CD8-positive, alpha-beta memory T cell (primary cell): Measurements from ENCODE around the gene THOC7. TPM values are rescaled to one million over a fixed set of nuclear protein-coding genes. Genes with fewer than 3 reads are reported as not detected.

ENCODE experiments used
- CTCF ChIA-PET: fragments of 350-600 bp; sonication (Branson Sonifier 250); formaldehyde crosslinking; loops from one replicate; lab custom pipeline; 2021; ENCODE audit warnings: antibody characterized with exemption; lab: Charles Lee
- POLR2A ChIA-PET: fragments of 350-600 bp; sonication (Branson Sonifier 250); formaldehyde crosslinking; loops from one replicate; lab custom pipeline; 2021; ENCODE audit warnings: antibody characterized with exemption; lab: Charles Lee
- DNase-seq, 5 donors: peaks; one replicate each; pipeline versions ENCODE4 v3.0.0 to v3.0.0-alpha.2; 2020 to 2022; ENCODE audit warnings: mixed read lengths in 1 of 5
- H3K27ac ChIP-seq: one replicate; pipeline ENCODE4 v1.7.0; 2013; ENCODE audit warnings: low read depth, mild to moderate bottlenecking, low read length, moderate library complexity
- H3K27me3 ChIP-seq: 2 replicates; pipeline ENCODE4 v1.7.0; 2013; ENCODE audit warnings: low read length, mild to moderate bottlenecking; ENCODE audit not compliant: insufficient read depth, poor library complexity, severe bottlenecking
- H3K36me3 ChIP-seq: 2 replicates; pipeline ENCODE4 v1.7.0; 2013; ENCODE audit warnings: mild to moderate bottlenecking, low read length, moderate library complexity; ENCODE audit not compliant: insufficient read depth
- H3K4me1 ChIP-seq: 2 replicates; pipeline ENCODE4 v1.7.0; 2013; ENCODE audit warnings: mild to moderate bottlenecking, low read length, moderate library complexity; ENCODE audit not compliant: insufficient read depth
- H3K4me3 ChIP-seq: 2 replicates; pipeline ENCODE4 v1.7.0; 2013; ENCODE audit warnings: mild to moderate bottlenecking, low read length
- H3K9me3 ChIP-seq: 2 replicates; pipeline ENCODE4 v1.7.0; 2013; ENCODE audit warnings: mild to moderate bottlenecking, low read length
- H3K27ac Mint-ChIP-seq, 8 donors: one replicate each; pipeline ENCODE4 v1.8.0; 2020 to 2021; ENCODE audit warnings: mixed read lengths in 8 of 8, mild to moderate bottlenecking in 6 of 8, inconsistent platforms in 3 of 8, moderate library complexity in 3 of 8
- H3K27me3 Mint-ChIP-seq, 2 donors: one replicate each; pipeline ENCODE4 v1.8.0; 2020 to 2021; ENCODE audit warnings: mixed read lengths in 2 of 2, mild to moderate bottlenecking in 1 of 2, moderate library complexity in 1 of 2
- H3K36me3 Mint-ChIP-seq, 3 donors: one replicate each; pipeline ENCODE4 v1.8.0; 2020 to 2021; ENCODE audit warnings: mixed read lengths in 3 of 3, inconsistent platforms in 1 of 3, mild to moderate bottlenecking in 1 of 3
- H3K4me1 Mint-ChIP-seq, 3 donors: one replicate each; pipeline ENCODE4 v1.8.0; 2020 to 2021; ENCODE audit warnings: mixed read lengths in 3 of 3, inconsistent platforms in 1 of 3, mild to moderate bottlenecking in 1 of 3
- H3K4me3 Mint-ChIP-seq, 7 donors: one replicate each; pipeline ENCODE4 v1.8.0; 2020 to 2021; ENCODE audit warnings: mixed read lengths in 7 of 7, mild to moderate bottlenecking in 6 of 7, moderate library complexity in 4 of 7, inconsistent platforms in 2 of 7
- H3K9me3 Mint-ChIP-seq, 5 donors: one replicate each; pipeline ENCODE4 v1.8.0; 2020 to 2022; ENCODE audit warnings: mixed read lengths in 5 of 5, mild to moderate bottlenecking in 3 of 5, moderate library complexity in 2 of 5, inconsistent platforms in 1 of 5
- polyA plus RNA-seq: library from polyadenylated mRNA; unstranded; fragments of 300-500 nt; fragmentation: Illumina TruSeq; gene quantifications from one replicate; pipeline ENCODE4 v1.2.3, GENCODE V29; 2021
- total RNA-seq, 2 experiments: library from RNA; stranded (reverse); gene quantifications; one replicate each; pipeline ENCODE4 v1.2.3, GENCODE V29; 2021

THOC7 gene
- total and polyA plus RNA-seq, 3 experiments from 2014 or later = 85.5 to 96.2 (median 93.2) TPM

DNA sequence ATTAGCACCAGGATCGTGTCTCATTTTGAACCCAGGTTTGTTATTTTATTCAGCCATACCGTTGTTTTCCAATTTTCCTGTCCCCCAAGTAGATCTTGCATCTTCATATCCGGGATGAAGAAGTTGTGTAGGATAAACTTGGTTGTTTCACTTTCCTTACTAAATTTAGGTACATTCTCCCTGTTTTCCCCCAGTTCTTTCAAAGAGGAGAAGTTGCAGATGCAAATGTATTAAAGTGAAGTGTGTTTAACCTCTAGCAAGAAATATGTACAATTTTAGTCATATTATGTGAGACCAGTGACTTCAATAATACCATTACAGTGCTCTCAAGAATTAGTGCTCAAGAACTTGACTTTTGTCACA lies 1.3 kb upstream of the THOC7 start:
- Mint-ChIP-seq H3K4me1 (peaks cover 52 to 79% (median 77%) of the 10 kb centered on the region in 3 donors), H3K27ac (peak overlapping the region; percentile 91 to 97 (median 96)), H3K9me3 (no peaks in the 10 kb centered on the region), H3K4me3 (peak overlapping the region; percentile 92 to 97 (median 95)), H3K27me3 (peaks cover 0 to 5% of the 10 kb centered on the region in 2 donors), H3K36me3 (peaks cover 0 to 27% (median 2%) of the 10 kb centered on the region in 3 donors)
- CTCF ChIA-PET = interaction anchor here (2.6 kb wide), 1 partner anchor 159 kb away, joined by 7 read pairs; no protein-coding TSS in a partner anchor
- Histone ChIP-seq H3K9me3 (no peaks in the 10 kb centered on the region), H3K4me3 (peak overlapping the region; percentile 66), H3K4me1 (peaks cover 22% of the 10 kb centered on the region), H3K27me3 (no peaks in the 10 kb centered on the region), H3K36me3 (no peaks in the 10 kb centered on the region), H3K27ac (peak overlapping the region; percentile 75)
- POLR2A ChIA-PET = no interaction called here
- DNase-seq = peak in 1 of 5 donors; percentile 5

DNA sequence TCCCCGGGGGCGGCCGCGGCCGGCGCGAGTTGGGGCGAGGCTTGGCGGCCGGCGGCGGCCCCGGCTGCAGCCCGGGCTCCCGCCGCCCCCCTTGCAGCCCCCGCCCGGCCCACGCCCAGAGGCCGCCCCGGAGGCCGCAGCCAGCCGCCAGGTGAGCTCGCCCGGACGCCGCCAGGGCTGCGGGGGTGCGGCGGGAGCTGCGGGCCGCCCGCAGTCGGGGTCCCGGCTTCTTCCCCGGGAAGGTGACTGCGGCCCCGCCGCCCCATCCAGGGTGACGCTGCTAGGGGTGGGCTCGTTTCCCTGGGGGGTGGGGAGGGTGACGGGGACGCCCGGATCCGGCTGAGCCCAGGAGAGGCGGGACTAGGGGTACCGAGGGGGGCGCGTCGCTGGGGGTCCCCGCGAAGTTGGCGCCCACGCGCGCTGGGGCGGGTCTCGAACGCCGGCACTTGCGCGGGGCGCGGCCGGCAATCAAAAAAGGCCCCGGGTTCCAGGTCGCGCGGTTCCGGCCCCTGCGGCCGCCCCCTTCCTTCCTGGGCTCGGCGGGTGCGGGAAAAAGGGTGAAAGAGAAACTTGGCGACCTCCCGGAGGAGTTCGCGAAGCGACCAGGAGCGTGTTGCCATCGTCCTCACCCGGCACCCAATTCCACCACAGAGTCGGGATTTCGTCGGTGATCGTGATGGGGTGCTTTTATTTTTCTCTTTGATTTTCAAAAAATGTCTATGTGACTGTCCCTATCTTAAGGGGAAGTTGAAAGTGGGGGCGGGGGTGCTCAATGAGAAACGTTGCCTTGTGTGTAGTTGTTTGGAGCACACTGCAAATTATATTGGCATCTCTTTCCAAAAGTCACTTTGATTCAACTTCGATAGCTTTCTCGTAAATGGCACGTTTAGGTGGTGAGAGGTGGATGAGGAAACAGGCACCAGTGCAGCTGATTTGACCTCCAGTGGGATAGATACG lies 681 bp upstream of the THOC7 start:
- H3K4me3 ChIP-seq = peak overlapping the region; percentile 66
- H3K9me3 ChIP-seq = no peaks in the 10 kb centered on the region
- CTCF ChIA-PET = interaction anchor here (1.0 to 2.6 kb wide), 3 partner anchors 11 to 159 kb away, joined by 3 to 7 read pairs (median 3); no protein-coding TSS in a partner anchor
- Mint-ChIP-seq H3K27ac (peak overlapping the region; percentile 91 to 97 (median 96)), H3K4me1 (peaks cover 54 to 80% (median 74%) of the 10 kb centered on the region in 3 donors), H3K27me3 (peaks cover 0 to 5% of the 10 kb centered on the region in 2 donors), H3K36me3 (peaks cover 0 to 27% (median 2%) of the 10 kb centered on the region in 3 donors), H3K9me3 (no peaks in the 10 kb centered on the region), H3K4me3 (peak overlapping the region; percentile 92 to 97 (median 95))
- POLR2A ChIA-PET = interaction anchor here (1.0 to 1.4 kb wide), 2 partner anchors 10 to 159 kb away, joined by 4 to 6 read pairs; partner anchors contain the start of gene PSMD6
- DNase-seq = peak; percentile 29 to 73 (median 46)
- no peaks in the 10 kb centered on the region for H3K36me3 ChIP-seq
- peaks cover 22% of the 10 kb centered on the region for H3K4me1 ChIP-seq
- H3K27ac ChIP-seq = peak overlapping the region; percentile 75
- H3K27me3 ChIP-seq = no peaks in the 10 kb centered on the region

DNA sequence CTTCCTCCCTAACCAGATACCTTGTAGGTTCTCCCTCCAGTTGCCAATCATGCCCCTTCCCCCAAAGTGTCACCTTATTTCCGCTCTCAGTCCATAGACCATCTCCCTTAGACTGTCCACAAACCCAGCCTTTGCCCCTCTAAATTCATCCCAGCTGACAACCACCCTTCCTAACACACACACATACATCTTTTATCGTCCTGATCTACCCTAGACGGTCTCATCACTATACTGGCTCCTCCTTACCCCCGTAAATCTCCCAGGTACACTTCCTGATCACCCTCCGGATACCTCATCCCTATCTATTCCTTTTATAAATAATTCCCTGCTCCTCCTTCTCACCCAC lies 828 bp downstream of the THOC7 start:
- no peaks in the 10 kb centered on the region for H3K9me3 Mint-ChIP-seq
- peak overlapping the region; percentile 55 to 97 (median 88) for H3K27ac Mint-ChIP-seq
- Histone ChIP-seq H3K36me3 (no peaks in the 10 kb centered on the region), H3K4me1 (peaks cover 22% of the 10 kb centered on the region), H3K27ac (peak overlapping the region; percentile 64), H3K4me3 (peak overlapping the region; percentile 62), H3K9me3 (no peaks in the 10 kb centered on the region), H3K27me3 (no peaks in the 10 kb centered on the region)
- ChIA-PET CTCF (interaction anchor here (1.2 to 2.6 kb wide), 2 partner anchors 49 to 161 kb away, joined by 3 to 7 read pairs; no protein-coding TSS in a partner anchor), POLR2A (no interaction called here)
- H3K4me3 Mint-ChIP-seq = peak overlapping the region; percentile 63 to 96 (median 83)
- H3K36me3 Mint-ChIP-seq = peaks cover 0 to 21% (median 2%) of the 10 kb centered on the region in 3 donors
- H3K27me3 Mint-ChIP-seq = peaks cover 0 to 5% of the 10 kb centered on the region in 2 donors
- DNase-seq = peak in 1 of 5 donors; percentile 8
- peaks cover 61 to 81% (median 73%) of the 10 kb centered on the region in 3 donors for H3K4me1 Mint-ChIP-seq

DNA sequence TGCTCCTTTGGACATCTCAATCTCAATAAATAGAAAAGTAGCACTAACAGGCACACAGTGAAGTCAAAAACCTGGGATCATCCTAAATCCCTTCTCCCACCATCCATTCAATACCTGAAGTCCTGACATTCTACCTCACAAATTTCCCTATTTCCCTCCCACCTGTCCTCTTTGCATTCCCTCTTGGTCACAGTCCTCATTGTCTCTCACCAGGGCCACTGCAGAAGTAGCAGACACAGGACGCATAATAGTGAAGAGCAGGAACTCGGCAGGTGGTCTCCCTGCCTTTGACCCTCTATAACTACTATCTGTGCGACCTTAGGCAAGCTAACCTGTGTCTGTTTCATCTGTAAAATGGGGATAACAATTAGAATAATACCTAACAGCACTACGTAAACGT lies 2.3 kb downstream of the THOC7 start:
- CTCF ChIA-PET = no interaction called here
- H3K36me3 ChIP-seq = no peaks in the 10 kb centered on the region
- Mint-ChIP-seq H3K4me3 (peak overlapping the region in 3 of 7 donors; percentile 30 to 63 (median 46)), H3K9me3 (no peaks in the 10 kb centered on the region), H3K27me3 (peaks cover 0 to 5% of the 10 kb centered on the region in 2 donors), H3K27ac (peak overlapping the region in 6 of 8 donors; percentile 26 to 89 (median 77)), H3K36me3 (peaks cover 0 to 15% (median 0%) of the 10 kb centered on the region in 3 donors), H3K4me1 (peaks cover 63 to 84% (median 78%) of the 10 kb centered on the region in 3 donors)
- POLR2A ChIA-PET = no interaction called here
- no peak overlapping the region for H3K27ac ChIP-seq
- DNase-seq = no peak
- no peaks in the 10 kb centered on the region for H3K27me3 ChIP-seq
- H3K9me3 ChIP-seq = no peaks in the 10 kb centered on the region
- H3K4me3 ChIP-seq = no peak overlapping the region
- peaks cover 22% of the 10 kb centered on the region for H3K4me1 ChIP-seq

DNA sequence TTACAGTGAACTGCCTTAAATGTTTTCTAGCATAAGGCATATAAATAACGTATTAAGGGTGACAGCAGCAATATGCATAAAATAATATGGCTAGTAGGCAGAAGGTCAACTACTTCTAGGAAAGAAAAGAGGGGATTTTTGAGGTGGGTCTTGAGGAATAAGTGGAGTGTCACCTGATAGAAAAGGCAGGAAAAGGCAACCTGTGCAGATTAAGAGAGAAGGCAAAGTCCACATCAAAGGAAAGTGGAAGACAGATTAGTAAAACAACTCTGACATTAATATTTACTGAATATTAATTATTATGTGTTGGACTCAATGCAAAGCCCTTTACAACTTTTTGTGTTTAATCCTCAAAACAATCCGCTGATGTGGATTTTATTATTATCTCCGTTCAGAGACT lies 2.8 kb downstream of the THOC7 start:
- ChIA-PET CTCF (interaction anchor here (1.0 kb wide), 1 partner anchor 163 kb away, joined by 3 read pairs; the partner anchor contains the start of gene PSMD6), POLR2A (no interaction called here)
- peaks cover 0 to 15% (median 0%) of the 10 kb centered on the region in 3 donors for H3K36me3 Mint-ChIP-seq
- H3K4me3 ChIP-seq = no peak overlapping the region
- H3K9me3 ChIP-seq = no peaks in the 10 kb centered on the region
- no peak for DNase-seq
- peaks cover 66 to 84% (median 78%) of the 10 kb centered on the region in 3 donors for H3K4me1 Mint-ChIP-seq
- no peaks in the 10 kb centered on the region for H3K9me3 Mint-ChIP-seq
- no peak overlapping the region for H3K27ac ChIP-seq
- H3K36me3 ChIP-seq = no peaks in the 10 kb centered on the region
- H3K27ac Mint-ChIP-seq = peak overlapping the region in 7 of 8 donors; percentile 48 to 89 (median 67)
- H3K27me3 Mint-ChIP-seq = peaks cover 0 to 5% of the 10 kb centered on the region in 2 donors
- peaks cover 18% of the 10 kb centered on the region for H3K4me1 ChIP-seq
- H3K4me3 Mint-ChIP-seq = peak overlapping the region in 1 of 7 donors; percentile 63
- H3K27me3 ChIP-seq = no peaks in the 10 kb centered on the region

DNA sequence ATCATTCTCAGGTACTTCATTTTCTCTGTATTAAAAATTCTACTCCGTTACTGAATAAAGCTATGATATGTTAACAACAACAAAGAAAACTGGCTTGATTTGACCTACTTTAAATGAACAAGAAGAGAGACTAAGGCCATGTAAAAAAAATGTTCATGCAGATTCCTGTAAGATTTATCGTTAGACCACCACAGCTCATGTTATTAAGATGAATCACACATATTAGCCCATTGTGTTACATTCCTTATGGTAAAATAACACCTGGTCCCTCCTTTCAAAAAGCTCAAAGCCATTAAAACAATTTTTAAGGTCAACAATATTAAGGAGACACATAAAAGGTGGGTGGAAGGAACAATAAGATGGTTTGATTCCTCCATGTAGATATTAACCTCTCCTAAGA lies 6.3 kb downstream of the THOC7 start:
- ChIA-PET POLR2A (no interaction called here), CTCF (no interaction called here)
- no peaks in the 10 kb centered on the region for H3K36me3 ChIP-seq
- peaks cover 0 to 2% (median 0%) of the 10 kb centered on the region in 3 donors for H3K36me3 Mint-ChIP-seq
- no peak overlapping the region for H3K27ac ChIP-seq
- no peaks in the 10 kb centered on the region for H3K27me3 ChIP-seq
- no peak for DNase-seq
- H3K9me3 Mint-ChIP-seq = no peaks in the 10 kb centered on the region
- H3K9me3 ChIP-seq = no peaks in the 10 kb centered on the region
- H3K4me1 Mint-ChIP-seq = peaks cover 57 to 77% (median 69%) of the 10 kb centered on the region in 3 donors
- no peak overlapping the region for H3K4me3 Mint-ChIP-seq
- no peak overlapping the region for H3K4me3 ChIP-seq
- H3K27me3 Mint-ChIP-seq = no peaks in the 10 kb centered on the region
- peak overlapping the region in 1 of 8 donors; percentile 5 for H3K27ac Mint-ChIP-seq
- peaks cover 3% of the 10 kb centered on the region for H3K4me1 ChIP-seq

DNA sequence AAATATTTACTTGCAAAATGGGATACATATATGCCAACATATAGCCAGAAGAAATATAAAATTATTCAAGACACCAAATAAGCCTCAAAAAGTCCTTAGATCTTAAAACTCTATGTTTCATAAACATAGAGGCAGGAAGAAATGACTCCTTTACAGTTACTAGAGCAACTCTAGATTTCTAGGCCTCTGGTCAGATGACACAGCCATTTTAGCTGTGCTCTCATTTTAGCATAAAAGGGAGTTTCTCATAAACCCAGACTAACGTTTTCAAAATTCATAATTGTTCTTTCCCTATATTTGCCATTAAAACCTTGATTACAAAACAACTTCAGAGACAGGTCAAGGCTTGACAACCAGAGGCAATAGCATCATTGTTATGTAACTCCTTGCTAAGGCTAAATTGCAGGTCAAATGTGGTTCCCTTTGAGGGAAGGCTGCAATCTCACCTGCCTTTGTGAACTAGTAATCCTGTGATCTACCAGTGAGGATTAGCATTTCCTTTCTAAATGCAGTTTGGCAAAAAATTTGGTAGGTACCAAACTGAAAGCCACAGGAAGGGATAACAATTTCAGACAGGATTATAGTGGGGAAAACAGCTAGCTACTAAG lies 8.2 kb downstream of the THOC7 start:
- no peaks in the 10 kb centered on the region for H3K27me3 Mint-ChIP-seq
- H3K27me3 ChIP-seq = no peaks in the 10 kb centered on the region
- no peaks in the 10 kb centered on the region for H3K9me3 Mint-ChIP-seq
- no peak for DNase-seq
- peak overlapping the region in 3 of 8 donors; percentile 39 to 71 (median 48) for H3K27ac Mint-ChIP-seq
- H3K4me3 Mint-ChIP-seq = no peak overlapping the region
- peaks cover 42 to 61% (median 56%) of the 10 kb centered on the region in 3 donors for H3K4me1 Mint-ChIP-seq
- ChIA-PET POLR2A (no interaction called here), CTCF (no interaction called here)
- no peaks in the 10 kb centered on the region for H3K36me3 ChIP-seq
- no peaks in the 10 kb centered on the region for H3K9me3 ChIP-seq
- H3K27ac ChIP-seq = no peak overlapping the region
- no peak overlapping the region for H3K4me3 ChIP-seq
- peaks cover 0 to 4% (median 2%) of the 10 kb centered on the region in 3 donors for H3K36me3 Mint-ChIP-seq
- H3K4me1 ChIP-seq = no peaks in the 10 kb centered on the region
